ENCODE results near the gene CAMKMT.
A peak's percentile ranks its signal among the peaks of the same experiment; 100 is the strongest.

Gene CAMKMT

GRCh38 chr2:44672431-44672830 lies 310.7 kb downstream of the CAMKMT start:
- H3K27me3 ChIP-seq (replicated peaks; ENCODE audit: insufficient read depth, low read length): no peaks in the 10 kb centered on the region
- no peaks in the 10 kb centered on the region for H3K79me2 ChIP-seq (ENCODE audit: low read length)
- no peak for TF ChIP-seq EZH2phosphoT487 (IDR thresholded peaks at IDR 0.05; ENCODE audit: low read length)
- no peaks in the 10 kb centered on the region for H4K20me1 ChIP-seq (ENCODE audit: insufficient read depth, low read length)
- no peak for DNase-seq
- no peaks in the 10 kb centered on the region for H3K9me3 ChIP-seq (replicated peaks; ENCODE audit: insufficient read depth, low read length)
- H3K36me3 ChIP-seq (replicated peaks; ENCODE audit: insufficient read depth, low read length): no peaks in the 10 kb centered on the region
- no peak overlapping the region for H3K27ac ChIP-seq (ENCODE audit: low read length)
- no peaks in the 10 kb centered on the region for H3K9me2 ChIP-seq (replicated peaks; ENCODE audit: insufficient read depth, low read length)
- no peak overlapping the region for H3K9ac ChIP-seq (ENCODE audit: low read length)
- 0 out of 2 replicates have a peak, but pooled peaks cover 7% of the 10 kb centered on the region for H3F3A ChIP-seq (ENCODE audit: insufficient read depth, low read length)
- no peak overlapping the region for H3K4me2 ChIP-seq (ENCODE audit: low read depth, low read length)
- no peak overlapping the region for H3K4me3 ChIP-seq (ENCODE audit: low read length)
- no peak overlapping the region for H2AFZ ChIP-seq (ENCODE audit: low read length)
- H3K4me1 ChIP-seq (ENCODE audit: low read length): peaks cover 20% of the 10 kb centered on the region

GRCh38 chr2:44674473-44675284 lies 312.9 kb downstream of the CAMKMT start:
- no peak overlapping the region for H3K4me3 ChIP-seq (ENCODE audit: low read length)
- no peak overlapping the region for H2AFZ ChIP-seq (ENCODE audit: low read length)
- no peaks in the 10 kb centered on the region for H4K20me1 ChIP-seq (ENCODE audit: insufficient read depth, low read length)
- H3K4me2 ChIP-seq (ENCODE audit: low read depth, low read length): peak overlapping the region; percentile 16; the same call in 1 of the 2 replicates
- no peaks in the 10 kb centered on the region for H3K36me3 ChIP-seq (replicated peaks; ENCODE audit: insufficient read depth, low read length)
- no peaks in the 10 kb centered on the region for H3K9me2 ChIP-seq (replicated peaks; ENCODE audit: insufficient read depth, low read length)
- no peak overlapping the region for H3K9ac ChIP-seq (ENCODE audit: low read length)
- 0 out of 2 replicates have a peak, but pooled peaks cover 7% of the 10 kb centered on the region for H3F3A ChIP-seq (ENCODE audit: insufficient read depth, low read length)
- H3K79me2 ChIP-seq (ENCODE audit: low read length): no peaks in the 10 kb centered on the region
- peaks cover 20% of the 10 kb centered on the region for H3K4me1 ChIP-seq (ENCODE audit: low read length)
- no peaks in the 10 kb centered on the region for H3K27me3 ChIP-seq (replicated peaks; ENCODE audit: insufficient read depth, low read length)
- no peaks in the 10 kb centered on the region for H3K9me3 ChIP-seq (replicated peaks; ENCODE audit: insufficient read depth, low read length)
- peak overlapping the region; percentile 6; the same call in 1 of the 2 replicates for H3K27ac ChIP-seq (ENCODE audit: low read length)
- TF ChIP-seq EZH2 (optimal IDR thresholded peaks at IDR 0.05; ENCODE audit: low read depth, low read length) (no peak), CTCF (IDR thresholded peaks at IDR 0.05; ENCODE audit: low read length) (no peak), EZH2phosphoT487 (IDR thresholded peaks at IDR 0.05; ENCODE audit: low read length) (no peak)
- peak; percentile 75 for DNase-seq

GRCh38 chr2:44676379-44676778 lies 314.6 kb downstream of the CAMKMT start:
- Histone ChIP-seq H2AFZ (ENCODE audit: low read length) (no peak overlapping the region), H3K9ac (ENCODE audit: low read length) (no peak overlapping the region), H3K4me1 (ENCODE audit: low read length) (peaks cover 20% of the 10 kb centered on the region), H3K27ac (ENCODE audit: low read length) (no peak overlapping the region), H3K4me3 (ENCODE audit: low read length) (no peak overlapping the region), H3F3A (ENCODE audit: insufficient read depth, low read length) (0 out of 2 replicates have a peak, but pooled peaks cover 7% of the 10 kb centered on the region), H3K9me2 (replicated peaks; ENCODE audit: insufficient read depth, low read length) (no peaks in the 10 kb centered on the region), H3K4me2 (ENCODE audit: low read depth, low read length) (no peak overlapping the region), H3K27me3 (replicated peaks; ENCODE audit: insufficient read depth, low read length) (no peaks in the 10 kb centered on the region), H4K20me1 (ENCODE audit: insufficient read depth, low read length) (no peaks in the 10 kb centered on the region), H3K79me2 (ENCODE audit: low read length) (no peaks in the 10 kb centered on the region), H3K9me3 (replicated peaks; ENCODE audit: insufficient read depth, low read length) (no peaks in the 10 kb centered on the region), H3K36me3 (replicated peaks; ENCODE audit: insufficient read depth, low read length) (no peaks in the 10 kb centered on the region)
- TF ChIP-seq CTCF (IDR thresholded peaks at IDR 0.05; ENCODE audit: low read length) (no peak), EZH2phosphoT487 (IDR thresholded peaks at IDR 0.05; ENCODE audit: low read length) (no peak), EZH2 (optimal IDR thresholded peaks at IDR 0.05; ENCODE audit: low read depth, low read length) (no peak)
- no peak for DNase-seq

- DNase-seq: no peak
These were observed 317.8 kb downstream of the CAMKMT start for GRCh38 chr2:44679584-44679983.

More at GRCh38 chr2:44679584-44679983, 317.8 kb downstream of the CAMKMT start:
- Histone ChIP-seq H3K9me3 (replicated peaks; ENCODE audit: insufficient read depth, low read length) (no peaks in the 10 kb centered on the region), H3K4me1 (ENCODE audit: low read length) (peaks cover 14% of the 10 kb centered on the region), H3K27ac (ENCODE audit: low read length) (no peak overlapping the region), H3K27me3 (replicated peaks; ENCODE audit: insufficient read depth, low read length) (no peaks in the 10 kb centered on the region), H3K9ac (ENCODE audit: low read length) (no peak overlapping the region), H3K79me2 (ENCODE audit: low read length) (no peaks in the 10 kb centered on the region), H2AFZ (ENCODE audit: low read length) (no peak overlapping the region), H3K4me3 (ENCODE audit: low read length) (no peak overlapping the region), H3F3A (ENCODE audit: insufficient read depth, low read length) (0 out of 2 replicates have a peak, but pooled peaks cover 4% of the 10 kb centered on the region), H4K20me1 (ENCODE audit: insufficient read depth, low read length) (no peaks in the 10 kb centered on the region), H3K4me2 (ENCODE audit: low read depth, low read length) (no peak overlapping the region), H3K36me3 (replicated peaks; ENCODE audit: insufficient read depth, low read length) (no peaks in the 10 kb centered on the region), H3K9me2 (replicated peaks; ENCODE audit: insufficient read depth, low read length) (no peaks in the 10 kb centered on the region)
- TF ChIP-seq EZH2 (optimal IDR thresholded peaks at IDR 0.05; ENCODE audit: low read depth, low read length): no peak
- no peak for TF ChIP-seq EZH2phosphoT487 (IDR thresholded peaks at IDR 0.05; ENCODE audit: low read length)
- TF ChIP-seq CTCF (IDR thresholded peaks at IDR 0.05; ENCODE audit: low read length): no peak
